Activated effector memory CD4-positive, alpha-beta T cell treated with anti-CD3 and anti-CD28 coated beads, Interleukin-2, amount 50 U/mL, for 16 hours (primary cell): Measurements from ENCODE around the gene SFRP5.
A peak's percentile ranks its signal among the peaks of the same experiment; 100 is the strongest.

Experiments used
- DNase-seq: peaks from one replicate; pipeline ENCODE4 v3.0.0-alpha.2; 2020

Gene SFRP5

GRCh38 chr10:97734021-97734420, 37.8 kb downstream of the SFRP5 start:
- DNase-seq: no peak

GRCh38 chr10:97733256-97733655, 38.5 kb downstream of the SFRP5 start:
- DNase-seq: no peak

GRCh38 chr10:97732052-97732359, 39.8 kb downstream of the SFRP5 start:
- DNase-seq: no peak

- peak; percentile 78 for DNase-seq
Observed at GRCh38 chr10:97731346-97732051, 40.3 kb downstream of the SFRP5 start.

- DNase-seq: no peak
Observed at GRCh38 chr10:97729014-97729413, 42.8 kb downstream of the SFRP5 start.

- DNase-seq: no peak
Observed at GRCh38 chr10:97726636-97727178, 45.1 kb downstream of the SFRP5 start.

GRCh38 chr10:97724341-97724941, 47.4 kb downstream of the SFRP5 start:
- no peak for DNase-seq

GRCh38 chr10:97723001-97723400, 48.8 kb downstream of the SFRP5 start:
- no peak for DNase-seq

- DNase-seq: no peak
Observed at GRCh38 chr10:97721871-97722780, 49.7 kb downstream of the SFRP5 start.

- no peak for DNase-seq
Observed at GRCh38 chr10:97719602-97720001, 52.2 kb downstream of the SFRP5 start.

- no peak for DNase-seq
Observed at GRCh38 chr10:97718659-97719142, 53.1 kb downstream of the SFRP5 start.

GRCh38 chr10:97718178-97718577, 53.6 kb downstream of the SFRP5 start:
- no peak for DNase-seq

GRCh38 chr10:97717627-97718026, 54.2 kb downstream of the SFRP5 start:
- no peak for DNase-seq
